NCI-H2227 (cell line): ENCODE data around the gene KCNG2.

ENCODE experiments used
- DNase-seq: peaks from one replicate; lab custom pipeline; 2025; ENCODE audit not compliant: unreplicated experiment; lab: John Stamatoyannopoulos, UW

Gene KCNG2

GRCh38 chr18:79798346-79798998 is 734 bp downstream of the KCNG2 start:
- DNase-seq = no peak

GRCh38 chr18:79798999-79799370 is 1.2 kb downstream of the KCNG2 start:
- no peak for DNase-seq

- no peak for DNase-seq
These were observed 2.1 kb downstream of the KCNG2 start for GRCh38 chr18:79799619-79800370.

GRCh38 chr18:79800371-79801180 is 2.8 kb downstream of the KCNG2 start:
- no peak for DNase-seq

- no peak for DNase-seq
These were observed 3.5 kb downstream of the KCNG2 start for GRCh38 chr18:79801217-79801616.

GRCh38 chr18:79801641-79802040 is 3.9 kb downstream of the KCNG2 start:
- no peak for DNase-seq

- no peak for DNase-seq
These were observed 4.6 kb downstream of the KCNG2 start for GRCh38 chr18:79802298-79802697.

- DNase-seq = no peak
These were observed 5.9 kb downstream of the KCNG2 start for GRCh38 chr18:79803611-79804051.

GRCh38 chr18:79804130-79804787 is 6.5 kb downstream of the KCNG2 start:
- DNase-seq = no peak

GRCh38 chr18:79805211-79805887 is 7.6 kb downstream of the KCNG2 start:
- DNase-seq = no peak

GRCh38 chr18:79805926-79806487 is 8.3 kb downstream of the KCNG2 start:
- DNase-seq = no peak

- DNase-seq = no peak
These were observed 9.5 kb downstream of the KCNG2 start for GRCh38 chr18:79806976-79807841.

GRCh38 chr18:79809482-79810192 is 11.9 kb downstream of the KCNG2 start:
- no peak for DNase-seq

GRCh38 chr18:79812052-79812451 is 14.3 kb downstream of the KCNG2 start:
- no peak for DNase-seq

GRCh38 chr18:79814373-79814772 is 16.6 kb downstream of the KCNG2 start:
- no peak for DNase-seq

- no peak for DNase-seq
These were observed 17.9 kb downstream of the KCNG2 start for GRCh38 chr18:79815657-79816056.

- DNase-seq = no peak
These were observed 18.4 kb downstream of the KCNG2 start for GRCh38 chr18:79816092-79816491.

- no peak for DNase-seq
These were observed 19.4 kb downstream of the KCNG2 start for GRCh38 chr18:79816981-79817606.
